Activated CD4-positive, alpha-beta T cell treated with anti-CD3 and anti-CD28 coated beads for 36 hours (primary cell): ENCODE results near the gene DISP1. TPM values are rescaled to one million over a fixed set of nuclear protein-coding genes. Genes with fewer than 3 reads are reported as not detected.

ENCODE experiments used
- ATAC-seq: fragments of 200-7000 bp; cut with Tn5 transposase; one replicate; pipeline ENCODE4 v1.10.0; 2021; ENCODE audit warnings: mild to moderate bottlenecking, moderate library complexity
- CTCF ChIA-PET: fragments of 350-600 bp; sonication (Branson Sonifier 250); formaldehyde crosslinking; loops from one replicate; lab custom pipeline; 2021; ENCODE audit warnings: antibody characterized with exemption; lab: Charles Lee
- POLR2A ChIA-PET: fragments of 350-600 bp; sonication (Branson Sonifier 250); formaldehyde crosslinking; loops from one replicate; lab custom pipeline; 2021; ENCODE audit warnings: antibody characterized with exemption, inconsistent platforms; lab: Charles Lee
- DNase-seq: peaks from one replicate; pipeline ENCODE4 v3.0.0-alpha.2; 2020
- H3K27ac Mint-ChIP-seq: one replicate; pipeline ENCODE4 v1.8.0; 2021; ENCODE audit warnings: mixed read lengths
- H3K27me3 Mint-ChIP-seq: one replicate; pipeline ENCODE4 v1.8.0; 2021; ENCODE audit warnings: mixed read lengths
- H3K36me3 Mint-ChIP-seq: one replicate; pipeline ENCODE4 v1.8.0; 2021; ENCODE audit warnings: low read depth, mixed read lengths
- H3K4me1 Mint-ChIP-seq: one replicate; pipeline ENCODE4 v1.8.0; 2021; ENCODE audit warnings: mixed read lengths
- H3K4me3 Mint-ChIP-seq: one replicate; pipeline ENCODE4 v1.8.0; 2021; ENCODE audit warnings: mild to moderate bottlenecking, moderate library complexity, mixed read lengths
- H3K9me3 Mint-ChIP-seq: one replicate; pipeline ENCODE4 v1.8.0; 2021; ENCODE audit warnings: low read depth, mixed read lengths
- intact Hi-C, 2 experiments: fragments of 100-400 bp; cut with DNase I in 1 of 2; cut with micrococcal nuclease in 1 of 2; formaldehyde crosslinking; loops; one replicate each; pipeline versions ENCODE4 v1.14.2 to v1.15.1; 2022 to 2024; cut with DNase I, micrococcal nuclease
- total RNA-seq, 2 experiments: library from RNA; stranded (reverse); gene quantifications; one replicate each; pipeline ENCODE4 v1.2.3, GENCODE V29; 2021

The DISP1 gene
- total RNA-seq, 2 experiments from 2014 or later: 0.98 to 1.9 TPM

- POLR2A ChIA-PET: no interaction called here
- no peak for DNase-seq
- no peaks in the 10 kb centered on the region for H3K9me3 Mint-ChIP-seq
- no peak overlapping the region for H3K27ac Mint-ChIP-seq
- no peaks in the 10 kb centered on the region for H3K36me3 Mint-ChIP-seq
- CTCF ChIA-PET: interaction anchor here (0.7 to 1.3 kb wide), 2 partner anchors 287 to 332 kb away, joined by 3 to 4 read pairs; no protein-coding TSS in a partner anchor
- intact Hi-C loops: loop anchor here (10.0 kb wide), 1 partner anchor 887 kb away; no protein-coding TSS in a partner anchor
- no peak overlapping the region for H3K4me3 Mint-ChIP-seq
- peaks cover 2% of the 10 kb centered on the region for H3K4me1 Mint-ChIP-seq
- ATAC-seq: peak; percentile 51
- peaks cover 2% of the 10 kb centered on the region for H3K27me3 Mint-ChIP-seq
Observed at GRCh38 chr1:222798116-222798515, 16.7 kb upstream of the DISP1 start.

GRCh38 chr1:222798975-222799374 lies 15.9 kb upstream of the DISP1 start:
- DNase-seq (no peak), ATAC-seq (no peak)
- ChIA-PET POLR2A (no interaction called here), CTCF (interaction anchor here (0.6 kb wide), 1 partner anchor 292 kb away, joined by 3 read pairs; no protein-coding TSS in a partner anchor)
- Mint-ChIP-seq H3K4me1 (peaks cover 2% of the 10 kb centered on the region), H3K9me3 (no peaks in the 10 kb centered on the region), H3K4me3 (no peak overlapping the region), H3K27me3 (peaks cover 2% of the 10 kb centered on the region), H3K36me3 (no peaks in the 10 kb centered on the region), H3K27ac (no peak overlapping the region)
- intact Hi-C loops: loop anchor here (10.0 kb wide), 1 partner anchor 886 kb away; no protein-coding TSS in a partner anchor

- Mint-ChIP-seq H3K27me3 (peaks cover 4% of the 10 kb centered on the region), H3K4me1 (peaks cover 2% of the 10 kb centered on the region), H3K27ac (no peak overlapping the region), H3K4me3 (no peak overlapping the region), H3K36me3 (no peaks in the 10 kb centered on the region), H3K9me3 (no peaks in the 10 kb centered on the region)
- CTCF ChIA-PET: no interaction called here
- intact Hi-C loops: no loop called here
- no peak for DNase-seq
- ATAC-seq: no peak
- POLR2A ChIA-PET: no interaction called here
Observed at GRCh38 chr1:222801067-222801466, 13.8 kb upstream of the DISP1 start.

- DNase-seq (no peak), ATAC-seq (no peak)
- CTCF ChIA-PET: interaction anchor here (1.0 to 1.9 kb wide), 2 partner anchors 18 to 269 kb away, joined by 3 to 5 read pairs; no protein-coding TSS in a partner anchor
- no peaks in the 10 kb centered on the region for H3K27me3 Mint-ChIP-seq
- peaks cover 18% of the 10 kb centered on the region for H3K4me1 Mint-ChIP-seq
- no peak overlapping the region for H3K27ac Mint-ChIP-seq
- no peak overlapping the region for H3K4me3 Mint-ChIP-seq
- intact Hi-C loops: no loop called here
- POLR2A ChIA-PET: no interaction called here
- no peaks in the 10 kb centered on the region for H3K9me3 Mint-ChIP-seq
- H3K36me3 Mint-ChIP-seq: no peaks in the 10 kb centered on the region
Observed at GRCh38 chr1:222811671-222812070, 3.2 kb upstream of the DISP1 start.

- Mint-ChIP-seq H3K36me3 (peaks cover under 1% of the 10 kb centered on the region), H3K27ac (peak overlapping the region; percentile 91), H3K4me1 (peaks cover 25% of the 10 kb centered on the region), H3K4me3 (peak overlapping the region; percentile 90), H3K9me3 (no peaks in the 10 kb centered on the region), H3K27me3 (no peaks in the 10 kb centered on the region)
- ChIA-PET CTCF (no interaction called here), POLR2A (no interaction called here)
- intact Hi-C loops: loop anchor here (2.0 kb wide), 2 partner anchors 67 to 349 kb away; no protein-coding TSS in a partner anchor
- peak; percentile 17 for DNase-seq
- no peak for ATAC-seq
Observed at GRCh38 chr1:222813866-222814535, 838 bp upstream of the DISP1 start.

GRCh38 chr1:222815440-222815765 lies 564 bp downstream of the DISP1 start:
- H3K36me3 Mint-ChIP-seq: peaks cover 2% of the 10 kb centered on the region
- intact Hi-C loops: loop anchor here (1.0 to 5.0 kb wide), 4 partner anchors 65 to 351 kb away; partner anchors contain the start of genes AIDA (in 1 of the 2) and BROX (in 1 of the 2)
- H3K27me3 Mint-ChIP-seq: no peaks in the 10 kb centered on the region
- H3K9me3 Mint-ChIP-seq: no peaks in the 10 kb centered on the region
- no peak for ATAC-seq
- peak overlapping the region; percentile 90 for H3K4me3 Mint-ChIP-seq
- peak overlapping the region; percentile 89 for H3K27ac Mint-ChIP-seq
- no peak for DNase-seq
- ChIA-PET CTCF (interaction anchor here (0.9 to 1.9 kb wide), 2 partner anchors 22 to 319 kb away, joined by 3 to 7 read pairs; no protein-coding TSS in a partner anchor), POLR2A (no interaction called here)
- H3K4me1 Mint-ChIP-seq: peaks cover 25% of the 10 kb centered on the region

GRCh38 chr1:222817529-222817928 lies 2.7 kb downstream of the DISP1 start:
- Mint-ChIP-seq H3K4me3 (no peak overlapping the region), H3K27ac (no peak overlapping the region), H3K9me3 (no peaks in the 10 kb centered on the region), H3K36me3 (peaks cover 2% of the 10 kb centered on the region), H3K4me1 (peaks cover 35% of the 10 kb centered on the region), H3K27me3 (no peaks in the 10 kb centered on the region)
- intact Hi-C loops: loop anchor here in 1 of 2 experiments (5.0 kb wide), 1 partner anchor 175 kb away; no protein-coding TSS in a partner anchor
- ATAC-seq (no peak), DNase-seq (no peak)
- POLR2A ChIA-PET: no interaction called here
- CTCF ChIA-PET: interaction anchor here (0.6 to 1.9 kb wide), 3 partner anchors 10 to 47 kb away, joined by 3 to 7 read pairs (median 3); no protein-coding TSS in a partner anchor

- Mint-ChIP-seq H3K36me3 (peaks cover 2% of the 10 kb centered on the region), H3K27ac (no peak overlapping the region), H3K4me1 (peaks cover 35% of the 10 kb centered on the region), H3K4me3 (no peak overlapping the region), H3K9me3 (no peaks in the 10 kb centered on the region), H3K27me3 (no peaks in the 10 kb centered on the region)
- intact Hi-C loops: loop anchor here in 1 of 2 experiments (5.0 kb wide), 1 partner anchor 176 kb away; no protein-coding TSS in a partner anchor
- POLR2A ChIA-PET: no interaction called here
- no peak for ATAC-seq
- no peak for DNase-seq
- CTCF ChIA-PET: no interaction called here
Observed at GRCh38 chr1:222818171-222818570, 3.3 kb downstream of the DISP1 start.

GRCh38 chr1:222820171-222820712 lies 5.4 kb downstream of the DISP1 start:
- H3K27ac Mint-ChIP-seq: peak overlapping the region; percentile 40
- H3K9me3 Mint-ChIP-seq: no peaks in the 10 kb centered on the region
- CTCF ChIA-PET: interaction anchor here (0.6 to 1.1 kb wide), 2 partner anchors 70 to 270 kb away, joined by 3 to 5 read pairs; no protein-coding TSS in a partner anchor
- H3K36me3 Mint-ChIP-seq: peaks cover 2% of the 10 kb centered on the region
- H3K4me3 Mint-ChIP-seq: no peak overlapping the region
- ATAC-seq (no peak), DNase-seq (no peak)
- H3K4me1 Mint-ChIP-seq: peaks cover 26% of the 10 kb centered on the region
- intact Hi-C loops: loop anchor here in 1 of 2 experiments (5.0 kb wide), 1 partner anchor 163 kb away; no protein-coding TSS in a partner anchor
- H3K27me3 Mint-ChIP-seq: no peaks in the 10 kb centered on the region
- POLR2A ChIA-PET: no interaction called here

GRCh38 chr1:222821239-222821638 lies 6.4 kb downstream of the DISP1 start:
- intact Hi-C loops: loop anchor here in 1 of 2 experiments (5.0 kb wide), 1 partner anchor 164 kb away; no protein-coding TSS in a partner anchor
- Mint-ChIP-seq H3K36me3 (peaks cover 2% of the 10 kb centered on the region), H3K27ac (no peak overlapping the region), H3K27me3 (no peaks in the 10 kb centered on the region), H3K4me1 (peaks cover 20% of the 10 kb centered on the region), H3K9me3 (no peaks in the 10 kb centered on the region), H3K4me3 (no peak overlapping the region)
- no peak for ATAC-seq
- no peak for DNase-seq
- POLR2A ChIA-PET: no interaction called here
- CTCF ChIA-PET: no interaction called here

- CTCF ChIA-PET: no interaction called here
- H3K4me1 Mint-ChIP-seq: peaks cover 10% of the 10 kb centered on the region
- DNase-seq (no peak), ATAC-seq (no peak)
- intact Hi-C loops: loop anchor here in 1 of 2 experiments (5.0 kb wide), 1 partner anchor 166 kb away; no protein-coding TSS in a partner anchor
- H3K27ac Mint-ChIP-seq: no peak overlapping the region
- POLR2A ChIA-PET: no interaction called here
- no peaks in the 10 kb centered on the region for H3K27me3 Mint-ChIP-seq
- H3K9me3 Mint-ChIP-seq: no peaks in the 10 kb centered on the region
- peaks cover 2% of the 10 kb centered on the region for H3K36me3 Mint-ChIP-seq
- H3K4me3 Mint-ChIP-seq: no peak overlapping the region
Observed at GRCh38 chr1:222823695-222824094, 8.9 kb downstream of the DISP1 start.
